Smooth muscle cell of the coronary artery (primary cell): ENCODE data around the gene MCU. TPM values are rescaled to one million over a fixed set of nuclear protein-coding genes. Genes with fewer than 3 reads are reported as not detected.

Experiments used
- total RNA-seq: library from RNA; depleted of rRNA; stranded (reverse); fragments of >200 nt; gene quantifications from 2 replicates; pipeline ENCODE4 v1.2.3, GENCODE V29; 2014; ENCODE audit warnings: low replicate concordance

Gene MCU, protein sequence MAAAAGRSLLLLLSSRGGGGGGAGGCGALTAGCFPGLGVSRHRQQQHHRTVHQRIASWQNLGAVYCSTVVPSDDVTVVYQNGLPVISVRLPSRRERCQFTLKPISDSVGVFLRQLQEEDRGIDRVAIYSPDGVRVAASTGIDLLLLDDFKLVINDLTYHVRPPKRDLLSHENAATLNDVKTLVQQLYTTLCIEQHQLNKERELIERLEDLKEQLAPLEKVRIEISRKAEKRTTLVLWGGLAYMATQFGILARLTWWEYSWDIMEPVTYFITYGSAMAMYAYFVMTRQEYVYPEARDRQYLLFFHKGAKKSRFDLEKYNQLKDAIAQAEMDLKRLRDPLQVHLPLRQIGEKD
- 28.1 and 43.2 TPM in 2 replicates for total RNA-seq

DNA sequence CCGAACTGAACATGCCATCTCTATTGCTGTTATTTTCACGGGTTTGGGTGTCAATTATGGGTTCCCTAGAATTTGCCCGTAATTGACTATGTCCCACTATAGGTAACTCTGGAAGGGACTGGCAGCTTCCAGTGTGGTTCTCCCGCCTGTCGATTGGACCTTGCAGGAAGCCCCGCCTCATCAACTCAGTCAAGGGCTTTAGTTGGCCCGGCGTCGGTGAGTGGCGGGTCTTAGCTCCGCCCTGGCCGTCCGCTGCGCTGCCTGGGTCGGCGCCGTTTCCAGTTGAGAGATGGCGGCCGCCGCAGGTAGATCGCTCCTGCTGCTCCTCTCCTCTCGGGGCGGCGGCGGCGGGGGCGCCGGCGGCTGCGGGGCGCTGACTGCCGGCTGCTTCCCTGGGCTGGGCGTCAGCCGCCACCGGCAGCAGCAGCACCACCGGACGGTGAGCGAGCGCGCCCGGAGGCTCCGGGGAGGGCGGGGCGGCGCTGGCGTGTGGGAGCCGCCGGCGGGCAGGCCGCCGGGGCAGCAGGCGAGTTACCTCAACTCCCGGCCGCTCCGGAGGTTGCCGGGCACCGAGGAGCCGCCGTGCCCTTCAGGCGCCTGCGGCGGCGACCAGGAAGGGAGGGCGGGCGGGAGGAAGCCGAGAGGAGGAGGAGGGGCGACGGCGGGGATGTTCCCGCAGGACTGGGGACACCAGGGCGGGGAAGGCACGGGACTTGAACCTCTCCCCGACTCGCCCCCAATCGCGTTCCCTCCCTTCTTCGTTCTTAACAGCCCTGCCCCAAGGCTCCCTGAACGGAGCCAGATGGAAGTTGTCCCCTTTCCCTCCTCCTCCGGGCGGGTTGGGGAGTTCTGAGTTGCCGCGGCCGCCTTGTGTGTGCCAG lies at the start of gene MCU:
Gene MCU (plus strand): TSS at position 281 of the 881 bp plus-strand sequence. CDS start 9 bp downstream, at position 290.

DNA sequence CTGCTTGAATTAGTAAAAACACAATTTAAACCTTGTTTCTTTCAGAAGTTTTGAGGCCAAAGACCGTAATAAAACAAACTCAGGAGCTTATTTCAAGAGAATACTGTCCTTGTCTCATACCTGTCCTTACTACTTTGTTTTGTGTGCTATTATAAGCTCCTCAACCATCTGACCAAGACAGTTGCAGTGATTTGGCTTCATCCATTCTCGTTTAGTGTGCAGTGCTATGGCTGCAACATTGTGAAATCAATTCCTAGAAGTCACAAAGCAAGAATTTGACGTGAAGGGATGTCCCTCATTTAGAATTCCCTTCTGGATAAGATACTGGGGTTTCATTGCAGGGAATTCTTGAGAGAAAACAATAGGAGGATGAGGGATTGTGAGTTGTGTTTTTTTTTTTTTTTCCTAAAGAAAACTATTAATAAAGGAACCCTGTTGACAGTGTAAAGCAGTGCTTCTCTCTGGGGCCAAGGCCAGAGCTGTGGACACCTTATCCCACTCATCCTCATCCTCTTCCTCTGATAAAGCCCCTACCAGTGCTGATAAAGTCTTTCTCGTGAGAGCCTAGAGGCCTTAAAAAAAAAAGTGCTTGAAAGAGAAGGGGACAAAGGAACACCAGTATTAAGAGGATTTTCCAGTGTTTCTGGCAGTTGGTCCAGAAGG lies 201.3 kb downstream of the MCU start, which contains the start of gene OIT3:
Gene OIT3 (plus strand): TSS at position 604 of the 663 bp plus-strand sequence. CDS start 60 bp downstream, outside the sequence.

Other genes with a start within 250 kb of the MCU start
- 37.7 and 41.4 TPM in 2 replicates for gene MICU1, start 66.1 kb upstream of the MCU start, total RNA-seq
- 0.08 TPM in 1 of 2 replicates, not detected in the other for gene OIT3, start 201.6 kb downstream of the MCU start, total RNA-seq